Measurements from ENCODE around the gene PIK3R1.

DNA sequence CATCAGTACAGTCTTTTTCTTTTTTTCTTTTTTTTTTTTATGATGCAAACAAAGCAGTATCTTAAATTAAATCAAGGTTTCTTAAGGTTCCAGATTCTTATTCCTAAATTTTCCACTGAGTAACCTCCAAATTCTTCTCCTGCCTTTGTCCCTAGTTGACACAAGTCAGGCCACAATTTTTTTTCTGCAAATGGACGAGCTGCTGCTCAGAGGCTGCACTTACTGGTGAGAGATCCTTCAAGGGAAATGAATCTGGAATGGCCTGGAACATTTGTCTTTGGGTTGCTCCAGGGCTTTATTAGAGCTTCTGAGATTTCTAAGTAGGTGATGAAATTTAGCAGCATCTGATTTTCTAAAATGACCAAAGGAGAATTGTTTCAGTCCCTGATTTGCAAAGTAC lies 39.3 kb downstream of the PIK3R1 start:
- TF ChIP-seq, protein P1, sequence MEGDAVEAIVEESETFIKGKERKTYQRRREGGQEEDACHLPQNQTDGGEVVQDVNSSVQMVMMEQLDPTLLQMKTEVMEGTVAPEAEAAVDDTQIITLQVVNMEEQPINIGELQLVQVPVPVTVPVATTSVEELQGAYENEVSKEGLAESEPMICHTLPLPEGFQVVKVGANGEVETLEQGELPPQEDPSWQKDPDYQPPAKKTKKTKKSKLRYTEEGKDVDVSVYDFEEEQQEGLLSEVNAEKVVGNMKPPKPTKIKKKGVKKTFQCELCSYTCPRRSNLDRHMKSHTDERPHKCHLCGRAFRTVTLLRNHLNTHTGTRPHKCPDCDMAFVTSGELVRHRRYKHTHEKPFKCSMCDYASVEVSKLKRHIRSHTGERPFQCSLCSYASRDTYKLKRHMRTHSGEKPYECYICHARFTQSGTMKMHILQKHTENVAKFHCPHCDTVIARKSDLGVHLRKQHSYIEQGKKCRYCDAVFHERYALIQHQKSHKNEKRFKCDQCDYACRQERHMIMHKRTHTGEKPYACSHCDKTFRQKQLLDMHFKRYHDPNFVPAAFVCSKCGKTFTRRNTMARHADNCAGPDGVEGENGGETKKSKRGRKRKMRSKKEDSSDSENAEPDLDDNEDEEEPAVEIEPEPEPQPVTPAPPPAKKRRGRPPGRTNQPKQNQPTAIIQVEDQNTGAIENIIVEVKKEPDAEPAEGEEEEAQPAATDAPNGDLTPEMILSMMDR (IDR thresholded peaks at IDR 0.05): no peak
- TF ChIP-seq POLR2AphosphoS5 (IDR thresholded peaks at IDR 0.05) (no peak), POLR2A (IDR thresholded peaks at IDR 0.05) (no peak), EP300 (IDR thresholded peaks at IDR 0.05) (no peak)
